GM12878 (cell line): Measurements from ENCODE around the gene RBM48. TPM values are rescaled to one million over a fixed set of nuclear protein-coding genes. Genes with fewer than 3 reads are reported as not detected.

Source experiments
- ATAC-seq: fragments of 200-7000 bp; cut with Tn5 transposase; 3 replicates; pipeline ENCODE4 v1.9.1; 2020; ENCODE audit warnings: mild to moderate bottlenecking, moderate library complexity
- BruUV-seq: library from RNA; stranded (reverse); fragments of 400-500 nt; replicated peaks from 2 replicates; lab custom pipeline; 2021; lab: Mats Ljungman, UMichigan
- CTCF ChIA-PET: fragments of 300-600 bp; sonication (Branson Sonifier 250); formaldehyde crosslinking; extraction: SDS; loops from one replicate; lab custom pipeline; 2021; ENCODE audit warnings: inconsistent platforms; lab: Yijun Ruan, JAX
- POLR2A ChIA-PET: fragments of 350-600 bp; formaldehyde crosslinking; extraction: SDS; loops from one replicate; lab custom pipeline; 2021; ENCODE audit warnings: inconsistent platforms; lab: Charles Lee
- RAD21 ChIA-PET: fragments of 300-600 bp; sonication (Branson Sonifier 250); formaldehyde crosslinking; loops from one replicate; lab custom pipeline; 2023; ENCODE audit warnings: antibody characterized with exemption; ENCODE audit not compliant: unreplicated experiment; lab: Charles Lee
- SMC1A ChIA-PET: fragments of 300-600 bp; sonication (Branson Sonifier 250); formaldehyde crosslinking; loops from one replicate; lab custom pipeline; 2023; ENCODE audit not compliant: unreplicated experiment, uncharacterized antibody; lab: Charles Lee
- DNase-seq: peaks from one replicate; pipeline ENCODE4 v3.0.0-alpha.2; 2011; ENCODE audit warnings: low read depth, low spot score
- FAIRE-seq: peaks from 3 replicates; lab custom pipeline; 2011; peaks lifted over from hg19 to GRCh38; lab: Jason Lieb, UNC
- H2AFZ ChIP-seq: 2 replicates; pipeline ENCODE4 v1.6.0; 2011; ENCODE audit warnings: low read depth, low read length, control low read depth; ENCODE audit not compliant: control insufficient read depth
- H3K27ac ChIP-seq: 2 replicates; pipeline ENCODE4 v1.5.1; 2011; ENCODE audit warnings: control low read depth; ENCODE audit not compliant: control insufficient read depth, insufficient read depth
- H3K27me3 ChIP-seq, 2 experiments: replicated peaks in 1 of 2; 2 replicates each; pipeline versions ENCODE4 v1.6.0 to v1.6.1; 2011; ENCODE audit warnings: low read length in 1 of 2; ENCODE audit not compliant: control insufficient read depth in 2 of 2, insufficient read depth in 2 of 2
- H3K36me3 ChIP-seq, 2 experiments: 2 replicates each; pipeline ENCODE4 v1.5.1; 2011; ENCODE audit warnings: low read length in 1 of 2; ENCODE audit not compliant: control insufficient read depth in 2 of 2, insufficient read depth in 2 of 2
- H3K4me1 ChIP-seq: 2 replicates; pipeline ENCODE4 v1.6.1; 2011; ENCODE audit warnings: mild to moderate bottlenecking, low read length, moderate library complexity, mixed read lengths; ENCODE audit not compliant: control insufficient read depth, insufficient read depth
- H3K4me2 ChIP-seq: 2 replicates; pipeline ENCODE4 v1.6.0; 2011; ENCODE audit warnings: control low read depth; ENCODE audit not compliant: control insufficient read depth, insufficient read depth
- H3K4me3 ChIP-seq: fragments of 200-600 bp; sonication (generic); 2 replicates; pipeline ENCODE4 v1.5.1; 2016
- H3K79me2 ChIP-seq: 2 replicates; pipeline ENCODE4 v1.6.0; 2011; ENCODE audit warnings: low read length; ENCODE audit not compliant: control insufficient read depth, insufficient read depth
- H3K9ac ChIP-seq: 2 replicates; pipeline ENCODE4 v1.8.0; 2011; ENCODE audit warnings: low read length, control low read depth, mixed read lengths; ENCODE audit not compliant: control insufficient read depth, insufficient read depth
- H3K9me3 ChIP-seq: replicated peaks from 3 replicates; pipeline ENCODE4 v1.5.1; 2011; ENCODE audit warnings: mild to moderate bottlenecking, low read length; ENCODE audit not compliant: control insufficient read depth, insufficient read depth
- H4K20me1 ChIP-seq: 2 replicates; pipeline ENCODE4 v1.6.0; 2011; ENCODE audit not compliant: control insufficient read depth, insufficient read depth
- BRCA1 ChIP-seq: IDR thresholded peaks from 2 replicates; pipeline ENCODE4 v1.6.1; 2011; ENCODE audit warnings: low read depth, low read length, improper control_type of control experiment
- FOXM1 ChIP-seq: IDR thresholded peaks from 2 replicates; pipeline ENCODE4 v1.6.1; 2012; ENCODE audit warnings: low read depth, mild to moderate bottlenecking, inconsistent platforms, low read length, moderate library complexity
- RAD21 ChIP-seq: IDR thresholded peaks from 2 replicates; pipeline ENCODE4 v1.6.1; 2011; ENCODE audit warnings: mild to moderate bottlenecking, low read depth, low read length, moderate library complexity; ENCODE audit not compliant: insufficient read depth
- WRNIP1 ChIP-seq: IDR thresholded peaks from 2 replicates; pipeline ENCODE4 v1.6.1; 2011; ENCODE audit warnings: low read depth, low read length, improper control_type of control experiment, borderline replicate concordance
- WGBS: methylation state at CpG from one replicate; pipeline ENCODE4 v1.1.6; 2016; ENCODE audit warnings: low lambda C conversion rate; ENCODE audit not compliant: insufficient replicate concordance, insufficient coverage; ENCODE audit errors: missing lambda C conversion rate; 5-methylcytosine and 5-hydroxymethylcytosine counted together
- in situ Hi-C: fragments of 300-500 bp; cut with MboI; formaldehyde crosslinking; loops from 9 replicates; pipeline ENCODE4 v1.14.3; 2018; ENCODE audit warnings: mixed read lengths
- intact Hi-C: fragments of 100-400 bp; cut with micrococcal nuclease; formaldehyde crosslinking; loops from one replicate; pipeline ENCODE4 v1.14.2; 2022; ENCODE audit not compliant: unreplicated experiment
- polyA plus RNA-seq, 11 experiments: library from polyadenylated mRNA; depleted of rRNA in 4 of 11; unstranded in 6 of 11; stranded (reverse) in 5 of 11; fragments of >200 nt; fragmentation: Nextera tagmentation in 4 of 11; fragmentation: Illumina TruSeq in 1 of 11; extraction: Ambion mirVana in 4 of 11; extraction: Trizol in 1 of 11; gene quantifications; 1 replicate in 1 of 11; 2 replicates in 10 of 11; pipeline versions ENCODE4 v1.2.1 to v1.2.3, GENCODE V29; 2011 to 2016; ENCODE audit warnings: inconsistent platforms in 2 of 11, missing spikeins in 2 of 11, low read depth in 1 of 11
- total RNA-seq, 4 experiments: library from RNA; depleted of rRNA in 3 of 4; stranded (reverse); fragments of >200 nt in 3 of 4; fragmentation: Illumina TruSeq in 1 of 4; extraction: Trizol in 1 of 4; gene quantifications; 2 replicates each; pipeline versions ENCODE4 v1.2.1 to v1.2.3, GENCODE V29; 2013 to 2021
- TF ChIP-seq, protein P1 (sequence below): IDR thresholded peaks from 2 replicates; pipeline ENCODE4 v1.6.1; 2011; ENCODE audit warnings: borderline replicate concordance, low read depth, mild to moderate bottlenecking, moderate library complexity, low read length; ENCODE audit not compliant: insufficient read depth, poor library complexity, severe bottlenecking
- TF ChIP-seq, protein P2 (sequence below): fragments of 450-650 bp; formaldehyde crosslinking; IDR thresholded peaks from 2 replicates; pipeline ENCODE4 v1.4.0; 2022; ENCODE audit warnings: mild to moderate bottlenecking, moderate library complexity
- TF ChIP-seq, protein P3 (sequence below): fragments of 450-650 bp; IDR thresholded peaks from 2 replicates; pipeline ENCODE4 v1.6.1; 2017; ENCODE audit warnings: borderline replicate concordance
- TF ChIP-seq, protein P4 (sequence below): fragments of 450-650 bp; IDR thresholded peaks from 2 replicates; pipeline ENCODE4 v1.6.1; 2016; ENCODE audit warnings: mild to moderate bottlenecking

The RBM48 gene
- total and polyA plus RNA-seq, 10 of the 15 experiments (the other 5 are each of a cell fraction or from before 2014, with no cell fraction given) = 8.5 to 14.7 (median 11.6) TPM

DNA sequence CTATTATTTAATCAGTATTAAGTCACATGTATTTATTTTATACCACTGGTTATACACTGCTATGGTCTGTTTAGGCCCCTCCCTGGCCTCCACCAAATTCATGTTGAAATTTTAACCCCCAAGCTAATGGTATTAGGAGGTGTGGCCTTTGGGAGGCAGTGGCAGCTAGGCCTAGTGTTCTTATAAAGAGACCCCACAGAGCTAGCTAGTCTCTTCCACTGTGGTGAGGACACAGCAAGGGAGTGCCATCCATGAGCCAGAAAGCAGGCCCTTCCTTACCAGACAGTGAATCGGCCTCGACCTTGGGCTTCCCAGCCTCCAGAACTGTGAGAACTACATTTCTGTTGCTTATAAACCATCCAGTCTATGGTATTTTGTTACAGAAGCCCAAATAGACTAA, 28.7 kb downstream of the RBM48 start:
- Histone ChIP-seq H3K79me2 (no peaks in the 10 kb centered on the region), H3K4me1 (no peaks in the 10 kb centered on the region), H3K9ac (no peak overlapping the region), H3K4me2 (no peak overlapping the region), H3K36me3 (peaks cover 0 to 2% of the 10 kb centered on the region in 2 experiments; a peak in 2 of 4 replicates), H4K20me1 (no peaks in the 10 kb centered on the region), H2AFZ (no peak overlapping the region), H3K27ac (no peak overlapping the region), H3K4me3 (no peak overlapping the region), H3K27me3 (no peaks in the 10 kb centered on the region), H3K9me3 (no peaks in the 10 kb centered on the region)
- BruUV-seq = no TSS peak
- SMC1A ChIA-PET = interaction anchor here (0.6 kb wide), 1 partner anchor 531 kb away, joined by 3 read pairs; no protein-coding TSS in a partner anchor
- FAIRE-seq = no peak
- 100% methylated on average over 2 of the region's 2 CpGs for WGBS
- DNase-seq = no peak
- peak; percentile 39 for ATAC-seq
- TF ChIP-seq BRCA1 = no peak
- TF ChIP-seq, protein P1, sequence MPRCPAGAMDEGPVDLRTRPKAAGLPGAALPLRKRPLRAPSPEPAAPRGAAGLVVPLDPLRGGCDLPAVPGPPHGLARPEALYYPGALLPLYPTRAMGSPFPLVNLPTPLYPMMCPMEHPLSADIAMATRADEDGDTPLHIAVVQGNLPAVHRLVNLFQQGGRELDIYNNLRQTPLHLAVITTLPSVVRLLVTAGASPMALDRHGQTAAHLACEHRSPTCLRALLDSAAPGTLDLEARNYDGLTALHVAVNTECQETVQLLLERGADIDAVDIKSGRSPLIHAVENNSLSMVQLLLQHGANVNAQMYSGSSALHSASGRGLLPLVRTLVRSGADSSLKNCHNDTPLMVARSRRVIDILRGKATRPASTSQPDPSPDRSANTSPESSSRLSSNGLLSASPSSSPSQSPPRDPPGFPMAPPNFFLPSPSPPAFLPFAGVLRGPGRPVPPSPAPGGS = peak; percentile 9
- POLR2A ChIA-PET = interaction anchor here (0.6 kb wide), 1 partner anchor 25 kb away, joined by 3 read pairs; no protein-coding TSS in a partner anchor
- CTCF ChIA-PET = interaction anchor here (1.0 to 1.9 kb wide), 3 partner anchors 10 to 29 kb away, joined by 3 to 5 read pairs (median 3); partner anchors contain the start of genes PEX1 and RBM48
- intact Hi-C loops = no loop called here
- RAD21 ChIA-PET = no interaction called here
- in situ Hi-C loops = no loop called here

DNA sequence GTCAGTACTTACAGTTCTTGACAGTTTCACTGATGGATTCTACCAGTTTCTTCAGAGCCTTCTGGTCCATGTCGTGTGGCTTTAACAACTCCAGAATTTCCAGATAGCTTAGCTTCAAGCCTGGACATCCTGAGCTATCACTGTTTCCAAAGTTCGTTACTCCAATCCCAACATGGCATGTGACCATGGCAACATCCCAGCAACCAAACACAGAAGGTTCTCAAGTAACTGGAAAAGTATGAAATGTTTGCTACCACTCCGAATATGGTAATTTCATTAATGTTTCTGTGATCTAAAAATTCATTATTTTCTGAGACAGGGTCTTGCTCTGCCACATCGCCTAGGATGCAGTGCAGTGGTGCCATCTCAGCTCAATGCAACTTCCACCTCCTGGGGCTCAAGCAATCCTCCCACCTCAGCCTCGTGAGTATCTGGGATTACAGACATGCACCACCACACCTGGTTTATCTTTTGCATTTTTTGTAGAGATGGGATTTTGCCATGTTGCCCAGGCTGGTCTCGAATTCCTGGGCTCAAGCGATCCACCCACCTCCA, 29.3 kb downstream of the RBM48 start:
- BruUV-seq = no TSS peak
- TF ChIP-seq FOXM1 = no peak
- no peak for TF ChIP-seq WRNIP1
- TF ChIP-seq, protein P2, sequence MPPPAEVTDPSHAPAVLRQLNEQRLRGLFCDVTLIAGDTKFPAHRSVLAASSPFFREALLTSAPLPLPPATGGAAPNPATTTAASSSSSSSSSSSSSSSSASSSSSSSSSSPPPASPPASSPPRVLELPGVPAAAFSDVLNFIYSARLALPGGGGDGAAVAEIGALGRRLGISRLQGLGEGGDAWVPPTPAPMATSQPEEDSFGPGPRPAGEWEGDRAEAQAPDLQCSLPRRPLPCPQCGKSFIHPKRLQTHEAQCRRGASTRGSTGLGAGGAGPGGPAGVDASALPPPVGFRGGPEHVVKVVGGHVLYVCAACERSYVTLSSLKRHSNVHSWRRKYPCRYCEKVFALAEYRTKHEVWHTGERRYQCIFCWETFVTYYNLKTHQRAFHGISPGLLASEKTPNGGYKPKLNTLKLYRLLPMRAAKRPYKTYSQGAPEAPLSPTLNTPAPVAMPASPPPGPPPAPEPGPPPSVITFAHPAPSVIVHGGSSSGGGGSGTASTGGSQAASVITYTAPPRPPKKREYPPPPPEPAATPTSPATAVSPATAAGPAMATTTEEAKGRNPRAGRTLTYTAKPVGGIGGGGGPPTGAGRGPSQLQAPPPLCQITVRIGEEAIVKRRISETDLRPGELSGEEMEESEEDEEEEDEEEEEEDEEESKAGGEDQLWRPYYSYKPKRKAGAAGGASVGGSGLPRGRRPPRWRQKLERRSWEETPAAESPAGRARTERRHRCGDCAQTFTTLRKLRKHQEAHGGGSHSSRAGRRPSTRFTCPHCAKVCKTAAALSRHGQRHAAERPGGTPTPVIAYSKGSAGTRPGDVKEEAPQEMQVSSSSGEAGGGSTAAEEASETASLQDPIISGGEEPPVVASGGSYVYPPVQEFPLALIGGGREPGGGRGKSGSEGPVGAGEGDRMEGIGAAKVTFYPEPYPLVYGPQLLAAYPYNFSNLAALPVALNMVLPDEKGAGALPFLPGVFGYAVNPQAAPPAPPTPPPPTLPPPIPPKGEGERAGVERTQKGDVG (CRISPR knock-in tag) = no peak
- TF ChIP-seq, protein P3, sequence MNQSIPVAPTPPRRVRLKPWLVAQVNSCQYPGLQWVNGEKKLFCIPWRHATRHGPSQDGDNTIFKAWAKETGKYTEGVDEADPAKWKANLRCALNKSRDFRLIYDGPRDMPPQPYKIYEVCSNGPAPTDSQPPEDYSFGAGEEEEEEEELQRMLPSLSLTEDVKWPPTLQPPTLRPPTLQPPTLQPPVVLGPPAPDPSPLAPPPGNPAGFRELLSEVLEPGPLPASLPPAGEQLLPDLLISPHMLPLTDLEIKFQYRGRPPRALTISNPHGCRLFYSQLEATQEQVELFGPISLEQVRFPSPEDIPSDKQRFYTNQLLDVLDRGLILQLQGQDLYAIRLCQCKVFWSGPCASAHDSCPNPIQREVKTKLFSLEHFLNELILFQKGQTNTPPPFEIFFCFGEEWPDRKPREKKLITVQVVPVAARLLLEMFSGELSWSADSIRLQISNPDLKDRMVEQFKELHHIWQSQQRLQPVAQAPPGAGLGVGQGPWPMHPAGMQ = no peak
- TF ChIP-seq, protein P4, sequence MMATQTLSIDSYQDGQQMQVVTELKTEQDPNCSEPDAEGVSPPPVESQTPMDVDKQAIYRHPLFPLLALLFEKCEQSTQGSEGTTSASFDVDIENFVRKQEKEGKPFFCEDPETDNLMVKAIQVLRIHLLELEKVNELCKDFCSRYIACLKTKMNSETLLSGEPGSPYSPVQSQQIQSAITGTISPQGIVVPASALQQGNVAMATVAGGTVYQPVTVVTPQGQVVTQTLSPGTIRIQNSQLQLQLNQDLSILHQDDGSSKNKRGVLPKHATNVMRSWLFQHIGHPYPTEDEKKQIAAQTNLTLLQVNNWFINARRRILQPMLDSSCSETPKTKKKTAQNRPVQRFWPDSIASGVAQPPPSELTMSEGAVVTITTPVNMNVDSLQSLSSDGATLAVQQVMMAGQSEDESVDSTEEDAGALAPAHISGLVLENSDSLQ = no peak
- no peak for TF ChIP-seq RAD21

More for the DNA sequence above, 29.3 kb downstream of the RBM48 start:
- Histone ChIP-seq H3K9me3 (no peaks in the 10 kb centered on the region), H3K4me1 (no peaks in the 10 kb centered on the region), H3K27ac (no peak overlapping the region), H3K27me3 (no peaks in the 10 kb centered on the region), H3K4me2 (no peak overlapping the region), H2AFZ (no peak overlapping the region), H3K79me2 (no peaks in the 10 kb centered on the region), H4K20me1 (no peaks in the 10 kb centered on the region), H3K36me3 (peaks cover 0 to 3% of the 10 kb centered on the region in 2 experiments; a peak in 3 of 4 replicates), H3K9ac (no peak overlapping the region), H3K4me3 (no peak overlapping the region)
- FAIRE-seq = no peak
- ChIA-PET POLR2A (no interaction called here), RAD21 (no interaction called here), SMC1A (interaction anchor here (1.5 kb wide), 1 partner anchor 18 kb away, joined by 5 read pairs; no protein-coding TSS in a partner anchor), CTCF (no interaction called here)
- WGBS = 90% methylated on average over 7 of the region's 7 CpGs
- no peak; the same call in 2 of the 3 replicates for ATAC-seq
- in situ Hi-C loops (no loop called here), intact Hi-C loops (no loop called here)
- no peak for DNase-seq
